HG03025 (cell line): Measurements from ENCODE around the gene FLACC1.
"Not testable (repeated sequence)": the region's sequence is repeated elsewhere in the genome, so short reads cannot be mapped to it uniquely, and the experiment has no call there.

ENCODE experiments used
- ATAC-seq: cut with Tn5 transposase; IDR thresholded peaks from one replicate; pipeline ENCODE4 v1.9.1; 2021; ENCODE audit warnings: mild to moderate bottlenecking, moderate library complexity; ENCODE audit not compliant: unreplicated experiment, low FRiP score

FLACC1 gene

GRCh38 chr2:201257956-201258665, 99.0 kb downstream of the FLACC1 start:
- peak; percentile 79 for ATAC-seq

DNA sequence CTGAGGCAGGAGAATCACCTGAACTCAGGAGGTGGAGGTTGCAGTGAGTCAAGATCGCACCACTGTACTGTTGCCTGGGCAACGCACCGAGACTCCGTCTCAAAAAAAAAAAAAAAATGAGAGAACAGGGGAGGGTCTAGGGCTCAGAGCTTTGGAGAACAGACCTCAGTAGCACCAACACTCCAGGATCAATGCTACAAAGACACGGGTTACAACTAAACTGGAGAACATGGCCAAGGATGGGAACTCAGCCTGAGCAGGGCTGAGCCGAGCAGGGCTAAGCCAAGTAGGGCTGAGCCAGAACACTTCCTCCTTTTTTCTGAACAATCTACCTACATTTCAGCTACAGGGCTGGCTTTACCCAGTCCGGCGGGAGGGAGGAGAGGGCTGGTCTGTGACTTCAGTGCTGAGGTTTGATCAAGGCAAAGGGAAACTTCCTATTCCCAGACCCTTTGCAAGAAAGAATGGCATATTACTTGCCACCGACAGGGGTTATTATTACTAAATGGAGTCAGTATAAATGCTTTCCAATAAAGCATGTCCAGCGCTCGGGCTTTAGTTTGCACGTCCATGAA, 99.7 kb downstream of the FLACC1 start:
- peak; percentile 43 for ATAC-seq

- no peak for ATAC-seq
These were observed 101.1 kb downstream of the FLACC1 start for GRCh38 chr2:201256082-201256481.

DNA sequence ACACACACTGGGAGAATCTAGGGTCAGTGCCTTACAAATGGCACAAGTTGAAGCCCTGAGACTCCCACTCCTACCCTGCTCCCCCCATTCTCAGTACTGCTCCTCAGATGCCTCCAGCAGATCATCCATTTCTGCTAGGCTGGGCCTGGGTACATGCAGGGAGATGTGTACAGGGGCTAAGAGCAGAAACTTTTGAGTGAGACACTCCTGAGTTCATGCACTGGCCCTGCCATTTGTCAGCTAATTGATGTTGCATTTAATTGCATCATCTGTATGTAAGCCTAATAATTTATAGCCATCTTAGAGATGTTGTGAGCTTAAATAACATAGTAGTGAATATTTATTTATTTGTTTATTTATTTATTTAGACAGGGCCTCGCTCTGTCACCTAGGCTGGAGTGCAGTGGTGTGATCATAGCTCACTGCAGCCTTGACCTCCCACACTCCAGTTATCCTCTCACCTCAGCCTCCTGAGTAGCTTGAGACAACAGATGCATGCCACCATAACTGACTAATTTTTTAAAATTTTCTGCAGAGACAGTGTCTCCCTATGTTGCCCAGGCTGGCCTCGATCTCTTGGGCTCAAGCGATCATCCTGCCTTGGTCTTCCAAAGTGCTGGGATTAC, 101.6 kb downstream of the FLACC1 start:
- no peak for ATAC-seq

DNA sequence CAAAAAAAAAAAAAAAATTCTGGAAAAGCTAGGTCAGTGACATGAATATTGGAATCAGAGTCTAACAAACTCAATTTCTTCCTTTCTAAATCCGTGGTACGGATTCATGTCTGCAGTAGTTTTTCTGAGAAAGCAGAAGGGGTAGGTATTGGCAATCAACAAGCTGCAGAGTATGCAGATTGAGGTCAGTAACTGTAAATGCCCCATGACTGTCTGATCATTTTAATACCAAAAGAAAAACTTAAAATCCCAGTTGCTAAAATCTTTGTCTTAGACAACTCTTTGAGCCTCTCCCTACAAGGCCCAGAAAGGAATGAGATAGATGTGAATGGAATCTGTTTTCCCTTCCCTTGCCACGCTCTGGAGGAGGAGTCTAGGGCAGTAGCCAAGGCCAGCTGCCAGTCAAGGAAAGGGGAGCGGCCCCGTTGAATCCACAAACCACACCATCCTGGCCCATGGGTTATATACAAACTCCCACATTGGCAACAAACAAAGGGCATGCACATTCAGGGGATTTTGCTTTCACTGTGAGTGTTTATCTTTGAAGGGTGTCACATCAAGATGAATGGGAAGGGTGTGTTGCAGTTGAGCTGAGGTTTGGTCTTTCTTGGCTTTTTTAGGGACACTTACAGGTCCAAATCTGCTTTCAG, 102.9 kb downstream of the FLACC1 start:
- ATAC-seq = no peak

- no peak for ATAC-seq
These were observed 106.4 kb downstream of the FLACC1 start for GRCh38 chr2:201250741-201251140.

- ATAC-seq = no peak
These were observed 107.3 kb downstream of the FLACC1 start for GRCh38 chr2:201249889-201250288.

- ATAC-seq = no peak
These were observed 108.8 kb downstream of the FLACC1 start for GRCh38 chr2:201248288-201248844.

DNA sequence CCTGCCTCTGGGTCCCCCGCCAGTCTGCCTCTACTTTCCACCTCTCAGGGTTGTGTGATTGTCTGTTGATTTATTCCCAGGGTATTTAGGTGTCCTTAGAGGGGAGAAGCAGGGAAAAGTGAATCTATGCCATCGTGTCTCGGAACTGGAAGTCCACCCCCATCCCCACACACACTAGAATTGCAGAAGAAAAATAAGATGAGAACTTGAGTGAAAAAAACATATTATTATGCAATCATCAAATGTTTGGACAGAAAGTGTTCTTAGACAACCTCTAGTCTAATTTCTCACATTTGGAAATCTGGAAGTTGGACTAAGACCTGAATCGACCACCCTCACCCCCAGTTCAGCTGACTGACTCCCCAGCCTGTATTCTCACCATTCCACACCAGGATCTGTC, 110.9 kb downstream of the FLACC1 start:
- ATAC-seq = no peak

DNA sequence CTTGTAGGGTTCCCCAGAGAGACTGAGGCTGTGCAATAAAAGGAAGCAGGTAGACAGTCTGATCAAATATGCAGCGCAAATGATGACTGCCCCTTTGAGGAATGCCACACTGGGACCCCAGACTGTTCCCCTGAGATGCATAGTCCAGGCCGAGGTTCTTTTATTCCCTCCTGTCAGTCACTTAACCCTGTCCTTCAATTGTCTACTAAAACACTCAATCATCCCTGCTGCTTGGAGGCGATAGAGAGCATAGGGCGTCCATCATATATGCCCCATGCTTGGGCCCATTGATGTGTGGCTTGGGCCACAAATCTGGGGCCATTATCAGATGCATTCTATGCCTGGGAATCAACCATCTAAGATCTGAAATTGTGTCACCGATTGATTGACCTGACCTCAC, 112.3 kb downstream of the FLACC1 start:
- ATAC-seq = no peak

GRCh38 chr2:201242571-201243277, 114.4 kb downstream of the FLACC1 start:
- no peak for ATAC-seq

- not testable (repeated sequence) for ATAC-seq
These were observed 117.8 kb downstream of the FLACC1 start for GRCh38 chr2:201239167-201239935.
